K562 (cell line): ENCODE results near the gene CTBP2. TPM values are rescaled to one million over a fixed set of nuclear protein-coding genes. Genes with fewer than 3 reads are reported as not detected.

Experiments used
- ATAC-seq: fragments of 200-7000 bp; cut with Tn5 transposase; 3 replicates; pipeline ENCODE4 v1.9.1; 2020; ENCODE audit warnings: moderate library complexity
- BruUV-seq: library from RNA; stranded (reverse); fragments of 400-500 nt; replicated peaks from 2 replicates; lab custom pipeline; 2021; lab: Mats Ljungman, UMichigan
- CTCF ChIA-PET: fragments of 300-600 bp; formaldehyde crosslinking; extraction: SDS; loops from one replicate; lab custom pipeline; 2021; ENCODE audit warnings: low intra/inter-chr PET ratio; lab: Yijun Ruan, JAX
- POLR2A ChIA-PET: fragments of 300-600, 350-650 bp; sonication (Branson Sonifier 250); formaldehyde crosslinking; extraction: SDS; loops from one replicate; lab custom pipeline; 2021; ENCODE audit warnings: antibody characterized with exemption, inconsistent platforms; lab: Yijun Ruan, JAX
- DNase-seq, 4 experiments: peaks; one replicate each; pipeline versions ENCODE4 v3.0.0 to v3.0.0-alpha.2; 2011 to 2018; ENCODE audit warnings: low spot score in 3 of 4, mixed read lengths in 3 of 4; ENCODE audit errors: extremely low read depth in 1 of 4
- FAIRE-seq: peaks from 2 replicates; lab custom pipeline; 2011; peaks lifted over from hg19 to GRCh38; lab: Jason Lieb, UNC
- H2AFZ ChIP-seq: 2 replicates; pipeline ENCODE4 v1.6.0; 2011; ENCODE audit warnings: low read depth, low read length, control low read depth, inconsistent platforms
- H3K27ac ChIP-seq: fragments of 200-600 bp; 3 replicates; pipeline ENCODE4 v1.8.0; 2011; ENCODE audit warnings: low read depth, mild to moderate bottlenecking, control low read depth, inconsistent platforms, low read length, moderate library complexity, mixed read lengths; ENCODE audit errors: extremely low read depth
- H3K27me3 ChIP-seq, 2 experiments: fragments of 300-600 bp in 1 of 2; 2 replicates in 1 of 2; 3 replicates in 1 of 2; pipeline versions ENCODE4 v1.6.0 to v1.8.0; 2011; ENCODE audit warnings: inconsistent platforms in 2 of 2, low read length in 2 of 2, mild to moderate bottlenecking in 1 of 2, mixed read lengths in 1 of 2, moderate library complexity in 1 of 2; ENCODE audit not compliant: control insufficient read depth in 2 of 2, insufficient read depth in 2 of 2
- H3K36me3 ChIP-seq: fragments of 300-600 bp; 3 replicates; pipeline ENCODE4 v1.8.0; 2011; ENCODE audit warnings: mild to moderate bottlenecking, low read length, inconsistent platforms; ENCODE audit not compliant: control insufficient read depth, insufficient read depth
- H3K4me1 ChIP-seq, 2 experiments: fragments of 200-600 bp in 1 of 2; replicated peaks in 1 of 2; 2 replicates in 1 of 2; 3 replicates in 1 of 2; pipeline versions ENCODE4 v1.5.1 to v1.8.0; 2011; ENCODE audit warnings: inconsistent platforms in 2 of 2, low read length in 2 of 2, mild to moderate bottlenecking in 1 of 2, mixed read lengths in 1 of 2, moderate library complexity in 1 of 2; ENCODE audit not compliant: control insufficient read depth in 2 of 2, insufficient read depth in 2 of 2
- H3K4me2 ChIP-seq: 2 replicates; pipeline ENCODE4 v1.6.1; 2011; ENCODE audit warnings: low read length, control low read depth, inconsistent platforms, mixed read lengths; ENCODE audit not compliant: insufficient read depth
- H3K4me3 ChIP-seq: fragments of 200-600 bp; sonication (generic), shearing (Covaris generic); 2 replicates; pipeline ENCODE4 v1.5.1; 2016; ENCODE audit warnings: control low read depth, inconsistent platforms
- H3K79me2 ChIP-seq: fragments of 200-600 bp; 3 replicates; pipeline ENCODE4 v1.8.0; 2011; ENCODE audit warnings: low read length, inconsistent platforms; ENCODE audit not compliant: control insufficient read depth, insufficient read depth
- H3K9ac ChIP-seq, 2 experiments: 2 replicates each; pipeline versions ENCODE4 v1.6.0 to v1.6.1; 2011; ENCODE audit warnings: low read depth in 2 of 2, low read length in 2 of 2, control low read depth in 1 of 2, inconsistent platforms in 1 of 2, mild to moderate bottlenecking in 1 of 2, mixed read lengths in 1 of 2; ENCODE audit not compliant: insufficient read depth in 1 of 2
- H3K9me1 ChIP-seq: one replicate; pipeline ENCODE4 v1.6.0; 2011; ENCODE audit warnings: inconsistent platforms, mild to moderate bottlenecking, low read length, moderate library complexity; ENCODE audit not compliant: control insufficient read depth, insufficient read depth
- H3K9me3 ChIP-seq: replicated peaks from 2 replicates; pipeline ENCODE4 v1.5.1; 2011; ENCODE audit warnings: low read depth, low read length, inconsistent platforms; ENCODE audit not compliant: control insufficient read depth, insufficient read depth
- H4K20me1 ChIP-seq: replicated peaks from 2 replicates; pipeline ENCODE4 v1.6.1; 2011; ENCODE audit warnings: low read length, inconsistent platforms, mixed read lengths; ENCODE audit not compliant: control insufficient read depth, insufficient read depth
- EHMT2 ChIP-seq: fragments of 450-650 bp; IDR thresholded peaks from 2 replicates; pipeline ENCODE4 v1.6.1; 2018; ENCODE audit warnings: antibody characterized with exemption
- HNRNPH1 ChIP-seq: fragments of 200-400 bp; formaldehyde crosslinking; optimal IDR thresholded peaks from 2 replicates; pipeline ENCODE3; 2017; ENCODE audit warnings: low read depth, mild to moderate bottlenecking, low read length, moderate library complexity
- HNRNPL ChIP-seq: fragments of 200-400 bp; formaldehyde crosslinking; IDR thresholded peaks from 2 replicates; pipeline ENCODE4 v1.6.1; 2017; ENCODE audit warnings: low read depth, mild to moderate bottlenecking, low read length
- HOXB6 ChIP-seq: fragments of 250-450 bp; sonication (Bioruptor Pico); IDR thresholded peaks from 2 replicates; pipeline ENCODE4 v1.5.1; 2022; ENCODE audit warnings: mild to moderate bottlenecking, borderline replicate concordance
- KDM4B ChIP-seq, 2 experiments: fragments of 450-650 bp in 1 of 2; sonication (generic) in 1 of 2; IDR thresholded peaks; 2 replicates each; pipeline ENCODE4 v1.6.1; 2016 to 2017; ENCODE audit warnings: borderline replicate concordance in 2 of 2, antibody characterized with exemption in 1 of 2, low read depth in 1 of 2, mild to moderate bottlenecking in 1 of 2
- KLF6 ChIP-seq: fragments of 250-450 bp; sonication (Bioruptor Pico); IDR thresholded peaks from 2 replicates; pipeline ENCODE4 v1.4.0; 2020; ENCODE audit warnings: mild to moderate bottlenecking, moderate library complexity, borderline replicate concordance
- MAZ ChIP-seq, 2 experiments: fragments of 450-650 bp in 1 of 2; sonication (generic) in 1 of 2; formaldehyde crosslinking; IDR thresholded peaks in 1 of 2; conservative IDR thresholded peaks in 1 of 2; 2 replicates each; pipeline versions ENCODE4 v1.4.0 to v1.5.0; 2020; ENCODE audit warnings: mild to moderate bottlenecking in 1 of 2, missing genetic modification reagents in 1 of 2
- NEUROD1 ChIP-seq: fragments of 150-350 bp; IDR thresholded peaks from 2 replicates; pipeline ENCODE4 v1.6.1; 2014; ENCODE audit warnings: borderline replicate concordance, low read length, low read depth; ENCODE audit not compliant: partially characterized antibody
- POLR2A ChIP-seq: fragments of 450-650 bp; conservative IDR thresholded peaks from 2 replicates; pipeline ENCODE4 v1.6.1; 2016
- RFX5 ChIP-seq: IDR thresholded peaks from 2 replicates; pipeline ENCODE4 v1.6.1; 2011; ENCODE audit warnings: low read depth, mild to moderate bottlenecking, improper control_type of control experiment, low read length
- SAFB ChIP-seq: fragments of 200-400 bp; formaldehyde crosslinking; IDR thresholded peaks from 2 replicates; pipeline ENCODE4 v1.6.1; 2017; ENCODE audit warnings: low read depth, low read length, borderline replicate concordance
- ZNF224 ChIP-seq: sonication (generic); formaldehyde crosslinking; IDR thresholded peaks from 2 replicates; pipeline ENCODE4 v1.8.0; 2022; ENCODE audit warnings: mild to moderate bottlenecking, missing genetic modification reagents
- ZNF57 ChIP-seq: fragments of 450-650 bp; formaldehyde crosslinking; IDR thresholded peaks from 2 replicates; pipeline ENCODE4 v1.4.0; 2020; ENCODE audit warnings: mild to moderate bottlenecking, moderate library complexity
- WGBS: fragments of 100-300 bp; shearing (Covaris generic); methylation state at CpG from one replicate; pipeline ENCODE4 v1.1.6; 2016; ENCODE audit warnings: low coverage, mixed read lengths; ENCODE audit not compliant: insufficient coverage; ENCODE audit errors: missing lambda C conversion rate; 5-methylcytosine and 5-hydroxymethylcytosine counted together
- in situ Hi-C: fragments of 300-500 bp; cut with MboI; formaldehyde crosslinking; loops from 4 replicates; pipeline ENCODE4 v1.15.0; 2018; ENCODE audit warnings: inconsistent platforms, mixed read lengths
- intact Hi-C: fragments of 100-400 bp; cut with micrococcal nuclease; formaldehyde crosslinking; loops from 2 replicates; pipeline ENCODE4 v1.14.2; 2022
- polyA plus RNA-seq, 8 experiments: library from polyadenylated mRNA; depleted of rRNA in 4 of 8; stranded (reverse) in 5 of 8; unstranded in 3 of 8; fragments of >200 nt; fragmentation: Nextera tagmentation in 2 of 8; fragmentation: Illumina TruSeq in 1 of 8; extraction: Ambion mirVana in 2 of 8; extraction: Trizol in 1 of 8; gene quantifications; 2 replicates each; pipeline versions ENCODE4 v1.2.1 to v1.2.3, GENCODE V29; 2011 to 2014; ENCODE audit warnings: inconsistent platforms in 1 of 8, missing spikeins in 1 of 8
- total RNA-seq, 7 experiments: library from RNA; depleted of rRNA in 6 of 7; stranded (reverse); fragments of >200 nt in 6 of 7; fragmentation: Illumina TruSeq in 2 of 7; extraction: Trizol in 2 of 7; gene quantifications; 2 replicates each; pipeline versions ENCODE4 v1.2.1 to v1.2.3, GENCODE V29; 2011 to 2021; ENCODE audit warnings: low replicate concordance in 1 of 7
- TF ChIP-seq, protein P1 (sequence below): fragments of 250-450 bp; sonication (Bioruptor Pico); IDR thresholded peaks from 2 replicates; pipeline ENCODE4 v1.4.0; 2020; ENCODE audit warnings: mild to moderate bottlenecking, moderate library complexity
- TF ChIP-seq, protein P2 (sequence below): IDR thresholded peaks from 2 replicates; pipeline ENCODE4 v1.6.1; 2011; ENCODE audit not compliant: insufficient read length; ENCODE audit errors: extremely low read depth
- TF ChIP-seq, protein P3 (sequence below): sonication (generic); formaldehyde crosslinking; IDR thresholded peaks from 2 replicates; pipeline ENCODE4 v1.8.0; 2022; ENCODE audit warnings: missing genetic modification reagents, mild to moderate bottlenecking, borderline replicate concordance
- TF ChIP-seq, protein P4 (sequence below): fragments of 250-450 bp; sonication (Bioruptor Pico); IDR thresholded peaks from 2 replicates; pipeline ENCODE4 v1.4.0; 2020; ENCODE audit warnings: mild to moderate bottlenecking

CTBP2 gene
- total and polyA plus RNA-seq, 9 of the 15 experiments (the other 6 are each of a cell fraction or from before 2014, with no cell fraction given) = 1.3 to 8.8 (median 5.1) TPM

- peaks cover 3% of the 10 kb centered on the region in 2 experiments; a peak in 3 of 5 replicates for H3K4me1 ChIP-seq
- H3K9me1 ChIP-seq = no peaks in the 10 kb centered on the region
- POLR2A ChIA-PET = interaction anchor here (0.5 to 1.2 kb wide), 2 partner anchors 103 to 762 kb away, joined by 3 to 4 read pairs; no protein-coding TSS in a partner anchor
- no TSS peak for BruUV-seq
- H3K27me3 ChIP-seq = no peaks in the 10 kb centered on the region
- no peak within 1 kb of the TSS for H3K4me2 ChIP-seq
- H3K79me2 ChIP-seq = peaks cover 90% of the 10 kb centered on the region
- no peak within 1 kb of the TSS for H3K4me3 ChIP-seq
- ATAC-seq = no peak
- H2AFZ ChIP-seq = no peak within 1 kb of the TSS
- in situ Hi-C loops (loop anchor here (5.0 to 25.0 kb wide), 2 partner anchors 105 to 220 kb away; partner anchors contain the start of gene CTBP2), intact Hi-C loops (loop anchor here (10.0 kb wide), 1 partner anchor 213 kb away; no protein-coding TSS in a partner anchor)
- no peak within 1 kb of the TSS for H3K9ac ChIP-seq
- peaks cover 21% of the 10 kb centered on the region; the same call in 2 of the 3 replicates for H3K36me3 ChIP-seq
- CTCF ChIA-PET = no interaction called here
- no peak within 1 kb of the TSS for H3K27ac ChIP-seq
- DNase-seq = peak in 1 of 4 experiments; percentile 0
- 84% methylated on average over 4 of the region's 4 CpGs for WGBS
- FAIRE-seq = no peak
- H3K9me3 ChIP-seq = no peaks in the 10 kb centered on the region
- H4K20me1 ChIP-seq = peaks cover 31% of the 10 kb centered on the region
- TF ChIP-seq, protein P1, sequence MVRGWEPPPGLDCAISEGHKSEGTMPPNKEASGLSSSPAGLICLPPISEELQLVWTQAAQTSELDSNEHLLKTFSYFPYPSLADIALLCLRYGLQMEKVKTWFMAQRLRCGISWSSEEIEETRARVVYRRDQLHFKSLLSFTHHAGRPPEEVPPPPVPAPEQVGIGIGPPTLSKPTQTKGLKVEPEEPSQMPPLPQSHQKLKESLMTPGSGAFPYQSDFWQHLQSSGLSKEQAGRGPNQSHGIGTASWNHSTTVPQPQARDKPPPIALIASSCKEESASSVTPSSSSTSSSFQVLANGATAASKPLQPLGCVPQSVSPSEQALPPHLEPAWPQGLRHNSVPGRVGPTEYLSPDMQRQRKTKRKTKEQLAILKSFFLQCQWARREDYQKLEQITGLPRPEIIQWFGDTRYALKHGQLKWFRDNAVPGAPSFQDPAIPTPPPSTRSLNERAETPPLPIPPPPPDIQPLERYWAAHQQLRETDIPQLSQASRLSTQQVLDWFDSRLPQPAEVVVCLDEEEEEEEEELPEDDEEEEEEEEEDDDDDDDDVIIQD (CRISPR knock-in tag) = no peak
- TF ChIP-seq, protein P2, sequence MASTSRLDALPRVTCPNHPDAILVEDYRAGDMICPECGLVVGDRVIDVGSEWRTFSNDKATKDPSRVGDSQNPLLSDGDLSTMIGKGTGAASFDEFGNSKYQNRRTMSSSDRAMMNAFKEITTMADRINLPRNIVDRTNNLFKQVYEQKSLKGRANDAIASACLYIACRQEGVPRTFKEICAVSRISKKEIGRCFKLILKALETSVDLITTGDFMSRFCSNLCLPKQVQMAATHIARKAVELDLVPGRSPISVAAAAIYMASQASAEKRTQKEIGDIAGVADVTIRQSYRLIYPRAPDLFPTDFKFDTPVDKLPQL = no peak
- TF ChIP-seq EHMT2 (no peak), MAZ (CRISPR knock-in tag; conservative IDR thresholded peaks at IDR 0.05 in 1 of 2, IDR thresholded peaks at IDR 0.05 in 1 of 2) (no peak), NEUROD1 (no peak), HOXB6 (CRISPR knock-in tag) (no peak), HNRNPH1 (no peak), HNRNPL (no peak), SAFB (no peak), KLF6 (CRISPR knock-in tag) (no peak), RFX5 (no peak), ZNF224 (CRISPR knock-in tag) (no peak), POLR2A (no peak), ZNF57 (CRISPR knock-in tag) (no peak), KDM4B (IDR thresholded peaks at IDR 0.05; ENCODE audit: borderline replicate concordance in 2 of 2, low read depth in 1 of 2) (no peak)
- TF ChIP-seq, protein P3, sequence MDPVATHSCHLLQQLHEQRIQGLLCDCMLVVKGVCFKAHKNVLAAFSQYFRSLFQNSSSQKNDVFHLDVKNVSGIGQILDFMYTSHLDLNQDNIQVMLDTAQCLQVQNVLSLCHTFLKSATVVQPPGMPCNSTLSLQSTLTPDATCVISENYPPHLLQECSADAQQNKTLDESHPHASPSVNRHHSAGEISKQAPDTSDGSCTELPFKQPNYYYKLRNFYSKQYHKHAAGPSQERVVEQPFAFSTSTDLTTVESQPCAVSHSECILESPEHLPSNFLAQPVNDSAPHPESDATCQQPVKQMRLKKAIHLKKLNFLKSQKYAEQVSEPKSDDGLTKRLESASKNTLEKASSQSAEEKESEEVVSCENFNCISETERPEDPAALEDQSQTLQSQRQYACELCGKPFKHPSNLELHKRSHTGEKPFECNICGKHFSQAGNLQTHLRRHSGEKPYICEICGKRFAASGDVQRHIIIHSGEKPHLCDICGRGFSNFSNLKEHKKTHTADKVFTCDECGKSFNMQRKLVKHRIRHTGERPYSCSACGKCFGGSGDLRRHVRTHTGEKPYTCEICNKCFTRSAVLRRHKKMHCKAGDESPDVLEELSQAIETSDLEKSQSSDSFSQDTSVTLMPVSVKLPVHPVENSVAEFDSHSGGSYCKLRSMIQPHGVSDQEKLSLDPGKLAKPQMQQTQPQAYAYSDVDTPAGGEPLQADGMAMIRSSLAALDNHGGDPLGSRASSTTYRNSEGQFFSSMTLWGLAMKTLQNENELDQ = no peak
- TF ChIP-seq, protein P4, sequence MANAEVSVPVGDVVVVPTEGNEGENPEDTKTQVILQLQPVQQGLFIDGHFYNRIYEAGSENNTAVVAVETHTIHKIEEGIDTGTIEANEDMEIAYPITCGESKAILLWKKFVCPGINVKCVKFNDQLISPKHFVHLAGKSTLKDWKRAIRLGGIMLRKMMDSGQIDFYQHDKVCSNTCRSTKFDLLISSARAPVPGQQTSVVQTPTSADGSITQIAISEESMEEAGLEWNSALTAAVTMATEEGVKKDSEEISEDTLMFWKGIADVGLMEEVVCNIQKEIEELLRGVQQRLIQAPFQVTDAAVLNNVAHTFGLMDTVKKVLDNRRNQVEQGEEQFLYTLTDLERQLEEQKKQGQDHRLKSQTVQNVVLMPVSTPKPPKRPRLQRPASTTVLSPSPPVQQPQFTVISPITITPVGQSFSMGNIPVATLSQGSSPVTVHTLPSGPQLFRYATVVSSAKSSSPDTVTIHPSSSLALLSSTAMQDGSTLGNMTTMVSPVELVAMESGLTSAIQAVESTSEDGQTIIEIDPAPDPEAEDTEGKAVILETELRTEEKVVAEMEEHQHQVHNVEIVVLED = no peak
Measured at GRCh38 chr10:124941823-124942222, 218.5 kb downstream of the CTBP2 start, which contains the start of gene ZRANB1. TSS of gene ZRANB1 (plus strand) at chr10:124942123. CDS start at chr10:124942494, 371 bp downstream.
